Pancreas (tissue), 10 donors: Measurements from ENCODE around the gene VPS51. TPM values are rescaled to one million over a fixed set of nuclear protein-coding genes. Genes with fewer than 3 reads are reported as not detected.
A peak's percentile ranks its signal among the peaks of the same experiment; 100 is the strongest.

Experiments
- ATAC-seq, 4 donors: fragments of 200-7000 bp; cut with Tn5 transposase; one replicate each; pipeline versions ENCODE4 v1.8.0 to v1.9.1; 2020; ENCODE audit warnings: mild to moderate bottlenecking in 4 of 4, moderate library complexity in 4 of 4
- DNase-seq, 6 donors: peaks; one replicate each; pipeline ENCODE4 v3.0.0-alpha.2; 2020
- FAIRE-seq: peaks from 2 replicates; lab custom pipeline; 2012; peaks lifted over from hg19 to GRCh38; lab: Jason Lieb, UNC
- H3K27ac ChIP-seq, 4 donors: fragments of 200-600 bp; sonication (generic); 1 replicate in 3 of 4; 2 replicates in 1 of 4; pipeline versions ENCODE4 v1.5.0 to v1.8.0; 2020
- H3K27me3 ChIP-seq, 4 donors: fragments of 200-600 bp; one replicate each; pipeline ENCODE4 v1.8.0; 2021
- H3K36me3 ChIP-seq, 3 donors: fragments of 200-600 bp; sonication (generic) in 1 of 3; one replicate each; pipeline versions ENCODE4 v1.5.0 to v1.8.0; 2020 to 2021
- H3K4me1 ChIP-seq, 3 donors: fragments of 200-600 bp; one replicate each; pipeline ENCODE4 v1.8.0; 2021
- H3K4me3 ChIP-seq, 4 donors: fragments of 200-600 bp; sonication (generic) in 2 of 4; one replicate each; pipeline versions ENCODE4 v1.5.0 to v1.8.0; 2020 to 2021
- H3K9me3 ChIP-seq, 4 donors: fragments of 200-600 bp; one replicate each; pipeline ENCODE4 v1.8.0; 2021
- CTCF ChIP-seq, 4 donors: fragments of 200-600 bp; sonication (generic) in 3 of 4; IDR thresholded peaks; one replicate each; pipeline versions ENCODE4 v1.5.0 to v1.8.0; 2021; ENCODE audit warnings: antibody characterized with exemption in 4 of 4
- WGBS, 2 donors: extraction: QIAGEN DNeasy Blood & Tissue Kit; methylation state at CpG; one replicate each; pipeline ENCODE4 v1.1.7; 2013; 5-methylcytosine and 5-hydroxymethylcytosine counted together
- intact Hi-C, 3 donors: fragments of 100-400 bp; cut with DNase I; formaldehyde crosslinking; loops; one replicate each; pipeline versions ENCODE4 v1.11.1 to v1.14.2; 2022
- polyA plus RNA-seq, 2 donors: library from polyadenylated mRNA; stranded (reverse); fragments of 200-250 nt; gene quantifications; one replicate each; pipeline ENCODE4 v1.2.3, GENCODE V29; 2013
- total RNA-seq, 6 donors: library from RNA; stranded (reverse); fragmentation: NEBNext Ultra II Directional in 4 of 6; extraction: Animal tissue kit (Norgen Biotek cat#: 25700) in 4 of 6; gene quantifications; one replicate each; pipeline versions ENCODE4 v1.2.1 to v1.2.4, GENCODE V29; 2021 to 2023
- donor health status: healthy with polysubstance abuse.
- donor health status: DM: no; HTN: no; CAD: no; lungs with moderate emphysema.
- donor health status: DM: no; HTN: no; CAD: no.
- donor health status: control.
- donor health status: control.
- donor health status: Bipolar disorder and iron deficiency.
- donor health status: DM: yes; HTN: yes; CAD: no.
- donor health status: DM: no; HTN: no; CAD: no.
- donor health status: DM: no; HTN: no; CAD: no.
- donor health status: DM: yes; HTN: yes; CAD: no.

The VPS51 gene
- total and polyA plus RNA-seq, 8 donors, result 85.4 to 179 (median 130) TPM

GRCh38 chr11:65127473-65128181, 31.6 kb downstream of the VPS51 start:
- peaks cover 6 to 70% (median 61%) of the 10 kb centered on the region in 3 donors for H3K36me3 ChIP-seq
- H3K27me3 ChIP-seq, result no peaks in the 10 kb centered on the region
- DNase-seq (no peak), FAIRE-seq (no peak), ATAC-seq (peak in 1 of 4 donors; percentile 2)
- intact Hi-C loops, result no loop called here
- WGBS, 2 donors, result 74 to 85% methylated on average over 12 of the region's 12 CpGs
- TF ChIP-seq CTCF (IDR thresholded peaks at IDR 0.05), result no peak
- H3K27ac ChIP-seq, result no peak overlapping the region
- peaks cover 0 to 18% (median 5%) of the 10 kb centered on the region in 3 donors for H3K4me1 ChIP-seq
- no peak overlapping the region for H3K4me3 ChIP-seq
- no peaks in the 10 kb centered on the region for H3K9me3 ChIP-seq

GRCh38 chr11:65128182-65129145, 32.5 kb downstream of the VPS51 start:
- no peak overlapping the region for H3K4me3 ChIP-seq
- peaks cover 6 to 76% (median 61%) of the 10 kb centered on the region in 3 donors for H3K36me3 ChIP-seq
- H3K4me1 ChIP-seq, result peaks cover 0 to 19% (median 10%) of the 10 kb centered on the region in 3 donors
- DNase-seq, result peak in 1 of 6 donors; percentile 76
- H3K9me3 ChIP-seq, result no peaks in the 10 kb centered on the region
- H3K27ac ChIP-seq, result no peak overlapping the region
- intact Hi-C loops, result no loop called here
- ATAC-seq, result no peak
- TF ChIP-seq CTCF (IDR thresholded peaks at IDR 0.05), result no peak
- no peak for FAIRE-seq
- H3K27me3 ChIP-seq, result no peaks in the 10 kb centered on the region
- WGBS, 2 donors, result 72 to 76% methylated on average over 15 of the region's 15 CpGs

- WGBS, 2 donors, result 83 to 85% methylated on average over 13 of the region's 13 CpGs
- no peak overlapping the region for H3K27ac ChIP-seq
- peaks cover 6 to 76% (median 61%) of the 10 kb centered on the region in 3 donors for H3K36me3 ChIP-seq
- no peak overlapping the region for H3K4me3 ChIP-seq
- H3K4me1 ChIP-seq, result peaks cover 0 to 19% (median 10%) of the 10 kb centered on the region in 3 donors
- no peaks in the 10 kb centered on the region for H3K9me3 ChIP-seq
- DNase-seq (peak in 2 of 6 donors; percentile 46 to 77), FAIRE-seq (no peak), ATAC-seq (no peak)
- no peak for TF ChIP-seq CTCF (IDR thresholded peaks at IDR 0.05)
- no peaks in the 10 kb centered on the region for H3K27me3 ChIP-seq
- intact Hi-C loops, result loop anchor here in 2 of 3 donors (5.0 kb wide), 1 partner anchor 52 kb away; the partner anchor contains the start of gene CAPN1 (in 2 of the 2)
Observed at GRCh38 chr11:65129649-65130441, 33.8 kb downstream of the VPS51 start.

DNA sequence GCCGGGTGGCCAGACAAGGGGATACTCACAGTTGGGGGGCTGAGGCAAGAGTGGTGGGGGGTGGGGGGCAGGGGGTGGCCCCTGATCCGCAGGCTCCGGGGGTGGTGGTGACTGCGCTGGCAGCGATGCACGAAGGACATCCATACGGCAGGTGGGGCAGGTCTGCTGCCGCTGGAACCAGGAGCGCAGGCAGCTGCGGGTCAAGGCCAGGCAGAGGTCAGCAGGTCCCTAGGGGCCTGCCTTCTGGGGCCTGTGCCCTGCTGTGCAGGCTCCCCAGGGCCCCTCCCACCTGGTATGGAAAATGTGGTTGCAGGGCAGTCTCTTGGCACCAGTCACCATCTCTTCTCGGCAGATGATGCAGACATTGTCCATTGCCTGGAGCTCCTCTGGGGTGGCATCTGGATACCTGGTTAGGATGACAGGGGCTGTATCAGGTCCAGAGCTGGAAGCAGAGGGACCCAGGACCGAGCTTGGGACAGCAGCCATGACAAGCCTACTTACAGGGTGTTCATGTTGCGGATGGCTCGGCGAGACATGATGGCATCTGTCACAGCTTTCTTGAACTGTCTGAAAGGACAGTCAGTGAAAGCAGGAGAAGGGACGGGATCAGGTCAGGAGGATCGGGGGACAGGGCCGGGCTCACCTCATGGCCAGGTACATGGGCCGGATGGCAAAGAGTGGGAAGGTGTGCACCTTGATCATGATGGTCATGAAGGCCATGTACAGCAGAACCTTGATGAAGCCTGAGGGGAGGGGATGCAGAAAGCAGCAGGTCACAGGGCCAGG, 34.8 kb downstream of the VPS51 start:
- peak in 3 of 6 donors; percentile 5 to 63 (median 23) for DNase-seq
- no peaks in the 10 kb centered on the region for H3K27me3 ChIP-seq
- no peaks in the 10 kb centered on the region for H3K9me3 ChIP-seq
- no peak for ATAC-seq
- FAIRE-seq, result no peak
- H3K36me3 ChIP-seq, result peaks cover 6 to 71% (median 52%) of the 10 kb centered on the region in 3 donors
- WGBS, 2 donors, result 56 to 66% methylated on average over 19 of the region's 19 CpGs
- H3K4me3 ChIP-seq, result no peak overlapping the region
- H3K27ac ChIP-seq, result no peak overlapping the region
- TF ChIP-seq CTCF (IDR thresholded peaks at IDR 0.05), result no peak
- H3K4me1 ChIP-seq, result peaks cover 6 to 26% (median 17%) of the 10 kb centered on the region in 3 donors
- intact Hi-C loops, result loop anchor here in 2 of 3 donors (5.0 kb wide), 1 partner anchor 51 kb away; the partner anchor contains the start of gene CAPN1 (in 2 of the 2)
